NCI-H774 (cell line): ENCODE data around the gene FGF8.

Experiments
- DNase-seq: peaks from one replicate; lab custom pipeline; 2025; lab: John Stamatoyannopoulos, UW

FGF8 gene

DNA sequence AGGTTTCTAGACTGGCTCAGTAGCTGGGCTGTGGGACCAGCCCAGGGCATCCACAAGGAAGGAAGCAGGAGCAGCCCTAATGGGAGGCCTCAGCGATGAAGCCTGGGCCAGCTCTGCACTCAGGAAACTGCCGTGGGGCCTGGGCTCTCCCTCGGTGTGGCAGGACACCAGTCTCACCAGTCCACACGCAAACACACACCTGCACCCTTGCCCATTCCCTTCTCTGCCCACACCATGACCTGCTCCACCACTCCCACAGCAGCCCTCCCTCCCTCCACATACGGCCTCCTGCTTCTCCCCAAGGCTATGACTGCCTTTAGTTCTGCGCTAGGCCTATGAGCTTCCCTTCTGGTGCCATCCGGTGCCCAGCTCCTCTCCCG is 7.1 kb downstream of the FGF8 start:
- DNase-seq = no peak

GRCh38 chr10:101767966-101768790 is 7.7 kb downstream of the FGF8 start:
- no peak for DNase-seq

DNA sequence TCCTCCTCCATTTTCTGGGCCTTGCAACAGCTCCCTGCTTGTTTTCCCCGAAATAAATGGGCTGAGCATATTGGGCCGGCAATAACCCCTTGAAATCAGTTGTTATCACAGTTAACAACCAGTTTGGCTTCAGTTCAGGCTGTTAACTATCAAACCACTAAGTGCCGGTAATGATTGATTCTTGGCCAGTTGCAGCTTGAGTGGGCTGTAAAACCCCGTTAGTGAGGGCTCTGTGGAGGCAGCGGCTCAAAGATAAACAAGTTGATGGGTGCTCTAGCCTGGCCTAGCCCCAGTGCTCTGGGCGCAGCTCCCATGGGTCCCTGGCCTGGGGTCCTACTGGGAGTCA is 8.3 kb downstream of the FGF8 start:
- no peak for DNase-seq

- no peak for DNase-seq
Observed at GRCh38 chr10:101766753-101767599, 8.9 kb downstream of the FGF8 start.

GRCh38 chr10:101766306-101766705 is 9.6 kb downstream of the FGF8 start:
- no peak for DNase-seq

GRCh38 chr10:101763141-101763846 is 12.6 kb downstream of the FGF8 start:
- no peak for DNase-seq

DNA sequence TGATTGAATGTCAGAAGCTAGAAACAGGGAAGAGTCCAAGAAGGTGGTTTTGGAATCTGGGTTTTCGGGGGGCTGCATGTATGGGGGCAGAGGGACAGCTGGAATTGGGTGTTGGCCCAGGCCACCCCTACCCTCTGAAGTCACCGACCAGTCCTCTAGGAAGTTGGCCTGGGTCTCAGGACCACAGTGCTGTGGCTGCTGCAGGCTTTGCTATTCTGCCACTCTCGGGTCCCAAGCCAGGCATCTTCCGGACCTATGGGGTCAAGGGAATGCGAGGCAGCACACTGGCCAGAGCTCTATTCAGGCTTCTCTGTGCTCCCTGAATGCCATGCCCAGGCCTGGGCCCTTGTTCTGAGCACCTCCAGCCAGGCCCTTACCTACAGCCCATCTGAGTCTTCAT is 13.2 kb downstream of the FGF8 start:
- DNase-seq = no peak

GRCh38 chr10:101761226-101761625 is 14.7 kb downstream of the FGF8 start:
- DNase-seq = no peak

- DNase-seq = no peak
Observed at GRCh38 chr10:101760510-101760909, 15.4 kb downstream of the FGF8 start.

- no peak for DNase-seq
Observed at GRCh38 chr10:101759309-101760247, 16.3 kb downstream of the FGF8 start.

GRCh38 chr10:101758858-101759257 is 17.1 kb downstream of the FGF8 start:
- DNase-seq = no peak

- no peak for DNase-seq
Observed at GRCh38 chr10:101752241-101752640, 23.7 kb downstream of the FGF8 start.

DNA sequence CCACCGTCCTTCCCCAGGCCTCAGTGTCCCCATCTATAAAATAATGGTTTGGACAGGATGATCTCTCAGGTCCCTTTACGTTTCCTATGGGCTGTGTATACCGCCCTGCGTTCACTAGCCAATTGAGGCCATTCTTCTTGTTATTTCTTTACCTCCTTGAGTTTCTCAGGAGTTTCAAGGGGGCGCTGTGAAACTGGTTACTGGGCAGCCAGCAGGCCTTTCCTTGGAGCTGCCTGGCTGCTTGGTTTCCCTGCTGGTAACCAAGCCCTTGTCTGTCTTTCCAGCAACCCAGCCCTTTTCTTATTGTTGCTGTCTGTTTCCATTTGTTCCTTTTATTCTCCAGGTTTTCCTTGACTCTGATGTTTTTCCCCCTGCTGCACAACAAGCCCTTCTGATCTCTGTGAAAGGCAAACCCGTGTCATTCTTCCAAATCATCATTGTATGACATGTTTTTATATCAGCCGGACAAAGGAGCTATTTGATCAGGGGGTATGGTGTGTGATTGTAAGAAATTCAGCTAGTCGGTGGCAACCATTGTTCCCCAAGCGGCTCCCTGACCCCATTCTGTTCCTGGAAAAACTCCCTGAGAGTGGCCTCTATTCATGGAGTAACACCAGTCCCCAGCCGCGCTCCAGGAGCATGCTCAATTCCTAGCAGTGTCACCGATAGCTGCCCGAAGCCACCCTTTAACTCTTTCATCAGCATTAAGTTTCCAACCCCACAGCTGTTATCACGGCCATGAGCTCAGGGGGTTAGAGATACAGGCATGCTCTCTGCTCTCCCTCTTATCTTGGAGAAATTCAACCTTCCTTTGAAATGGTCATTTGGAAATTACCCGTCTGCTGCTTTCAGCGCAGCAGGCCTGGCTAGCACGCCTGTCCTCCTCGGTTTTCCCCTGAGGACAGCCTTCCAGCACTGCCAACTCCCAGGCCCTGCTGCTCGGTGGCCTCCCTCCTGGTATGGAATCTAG is 26.6 kb downstream of the FGF8 start:
- no peak for DNase-seq

- DNase-seq = no peak
Observed at GRCh38 chr10:101748496-101748895, 27.4 kb downstream of the FGF8 start.

DNA sequence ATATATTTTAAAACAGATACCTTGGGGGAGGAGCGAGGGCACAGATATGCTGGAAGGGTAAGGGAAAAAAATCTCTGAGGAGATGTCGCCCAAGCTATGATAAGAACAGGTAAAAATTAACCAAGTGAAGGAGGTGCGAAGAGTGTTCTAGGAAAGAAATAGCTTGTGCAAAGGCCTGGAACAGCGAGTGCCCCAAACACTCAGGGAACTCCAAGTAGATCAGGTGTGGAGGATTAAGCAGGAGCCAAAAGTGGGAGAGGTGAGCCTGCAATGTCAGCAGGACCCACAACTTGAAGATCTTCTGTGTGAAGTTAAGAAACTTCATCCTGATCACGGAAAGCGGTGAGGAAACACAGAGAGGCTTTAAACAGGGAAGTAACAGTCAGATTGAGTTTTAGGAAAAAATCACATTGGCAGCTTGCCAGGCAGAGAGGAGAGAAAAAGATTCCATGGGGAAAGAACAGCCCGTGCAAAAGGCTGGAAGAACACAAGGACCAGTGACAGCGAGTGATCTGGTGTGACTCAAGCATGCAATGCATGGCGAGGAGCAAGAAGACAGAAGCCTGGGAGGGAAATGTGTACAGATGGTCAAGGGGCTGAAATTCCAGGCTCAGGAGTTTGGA is 30.7 kb downstream of the FGF8 start:
- no peak for DNase-seq

- DNase-seq = no peak
Observed at GRCh38 chr10:101744267-101744666, 31.6 kb downstream of the FGF8 start.

GRCh38 chr10:101741938-101742337 is 34.0 kb downstream of the FGF8 start:
- no peak for DNase-seq

- DNase-seq = no peak
Observed at GRCh38 chr10:101736666-101737065, 39.2 kb downstream of the FGF8 start.

- no peak for DNase-seq
Observed at GRCh38 chr10:101732096-101732495, 43.8 kb downstream of the FGF8 start.

GRCh38 chr10:101726115-101726387 is 49.9 kb downstream of the FGF8 start:
- DNase-seq = no peak
